CD4-positive, alpha-beta T cell treated with Interleukin-1 beta for 1 hour (primary cell): Measurements from ENCODE around the gene ST3GAL5.
"Not testable (repeated sequence)": the region's sequence is repeated elsewhere in the genome, so short reads cannot be mapped to it uniquely, and the experiment has no call there.

Experiments used
- DNase-seq, 2 donors: peaks; one replicate each; pipeline ENCODE4 v3.0.0-alpha.2; 2020 to 2022

Gene ST3GAL5

DNA sequence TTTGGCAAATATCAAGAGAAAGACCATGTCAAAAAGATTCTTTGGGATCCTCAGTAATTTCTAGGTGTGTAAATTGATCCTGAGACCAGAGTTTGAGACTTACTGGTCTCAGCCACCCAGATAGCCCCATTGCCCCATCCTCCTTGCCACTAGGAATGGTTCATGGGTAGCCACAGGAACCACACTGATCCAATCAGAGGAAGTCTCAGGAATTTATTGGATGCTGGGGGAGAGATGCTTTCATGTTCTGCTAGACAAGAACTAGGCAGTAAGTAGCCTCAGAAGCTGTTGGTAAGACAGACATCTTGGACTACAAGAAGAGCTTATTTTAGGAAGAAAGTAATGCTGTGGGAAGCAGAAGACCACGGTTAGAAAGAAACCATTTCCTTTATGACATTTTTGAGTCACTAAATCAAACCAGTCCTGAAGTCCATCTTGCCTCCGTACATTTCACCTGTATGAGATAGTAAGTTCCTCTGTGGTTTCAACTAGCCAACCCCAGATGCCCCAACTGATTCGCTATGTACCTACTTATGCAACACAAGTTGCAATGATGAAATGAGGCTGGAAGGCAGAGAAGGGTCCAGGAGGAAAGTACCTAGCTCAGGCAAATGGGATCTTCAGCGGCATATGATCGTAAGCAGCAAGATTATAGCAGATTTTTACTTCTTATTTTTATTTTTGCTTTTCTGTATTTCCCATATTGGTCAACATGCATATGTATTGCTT lies 3.6 kb upstream of the ST3GAL5 start:
- no peak for DNase-seq

DNA sequence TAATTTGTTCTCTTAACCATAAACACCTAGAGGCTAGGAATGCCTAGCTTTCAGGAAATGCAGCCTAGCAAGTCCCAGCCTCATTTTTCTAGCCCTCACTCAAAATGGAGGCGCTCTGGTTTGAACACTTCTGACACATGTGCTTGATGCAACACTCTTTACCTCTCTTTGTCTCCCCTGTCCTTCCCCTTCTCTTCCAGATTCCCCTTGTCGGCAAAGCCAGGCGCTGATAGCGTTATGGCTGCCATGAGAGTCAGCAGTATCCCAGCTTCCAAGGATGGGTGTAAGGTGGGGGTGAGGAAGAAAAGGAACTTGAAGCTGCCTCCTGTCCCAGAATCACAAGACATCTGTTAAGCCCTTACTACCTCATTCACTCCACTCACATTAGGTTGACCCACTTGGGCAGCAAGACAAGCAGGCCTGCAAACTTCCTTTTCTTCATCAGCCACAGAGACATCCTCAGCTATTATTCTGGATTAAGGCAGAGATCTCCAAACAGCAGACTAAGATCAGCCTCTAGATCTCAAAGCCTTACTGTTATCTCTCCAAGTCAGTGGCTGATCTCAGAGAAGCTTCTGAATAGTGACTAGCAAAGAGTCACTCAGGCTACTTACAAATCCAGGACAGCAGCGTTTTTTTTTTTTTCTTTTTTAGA lies 1.9 kb upstream of the ST3GAL5 start:
- no peak for DNase-seq

DNA sequence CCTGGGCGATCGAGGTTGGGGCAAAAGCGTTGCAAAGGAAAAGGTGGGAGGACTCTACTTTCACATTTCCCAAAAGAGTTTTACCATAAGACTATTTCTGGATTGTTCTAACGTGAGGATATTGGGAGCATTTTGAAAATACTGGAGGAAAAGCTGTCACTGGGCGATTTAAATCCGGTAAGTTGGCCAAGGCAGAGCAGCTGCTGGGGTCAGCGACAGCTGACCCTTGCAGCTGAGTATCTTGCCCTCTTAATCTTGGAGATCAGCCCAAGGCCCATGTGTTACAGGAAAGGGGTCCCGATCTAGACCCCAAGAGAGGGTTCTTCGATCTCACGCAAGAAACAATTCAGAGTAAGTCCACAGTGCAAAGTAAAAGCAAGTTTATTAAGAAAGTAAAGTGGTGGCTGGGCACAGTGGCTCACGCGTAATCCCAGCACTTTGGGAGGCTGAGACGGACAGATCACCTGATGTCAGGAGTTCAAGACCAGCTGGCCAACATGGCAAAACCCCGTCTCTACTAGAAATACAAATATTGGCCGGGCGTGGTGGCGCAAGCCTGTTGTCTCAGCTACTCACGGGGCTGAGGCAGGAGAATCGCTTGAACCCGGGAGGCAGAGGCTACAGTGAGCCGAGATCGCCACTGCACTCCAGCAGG lies 964 bp upstream of the ST3GAL5 start:
- DNase-seq: no peak

DNA sequence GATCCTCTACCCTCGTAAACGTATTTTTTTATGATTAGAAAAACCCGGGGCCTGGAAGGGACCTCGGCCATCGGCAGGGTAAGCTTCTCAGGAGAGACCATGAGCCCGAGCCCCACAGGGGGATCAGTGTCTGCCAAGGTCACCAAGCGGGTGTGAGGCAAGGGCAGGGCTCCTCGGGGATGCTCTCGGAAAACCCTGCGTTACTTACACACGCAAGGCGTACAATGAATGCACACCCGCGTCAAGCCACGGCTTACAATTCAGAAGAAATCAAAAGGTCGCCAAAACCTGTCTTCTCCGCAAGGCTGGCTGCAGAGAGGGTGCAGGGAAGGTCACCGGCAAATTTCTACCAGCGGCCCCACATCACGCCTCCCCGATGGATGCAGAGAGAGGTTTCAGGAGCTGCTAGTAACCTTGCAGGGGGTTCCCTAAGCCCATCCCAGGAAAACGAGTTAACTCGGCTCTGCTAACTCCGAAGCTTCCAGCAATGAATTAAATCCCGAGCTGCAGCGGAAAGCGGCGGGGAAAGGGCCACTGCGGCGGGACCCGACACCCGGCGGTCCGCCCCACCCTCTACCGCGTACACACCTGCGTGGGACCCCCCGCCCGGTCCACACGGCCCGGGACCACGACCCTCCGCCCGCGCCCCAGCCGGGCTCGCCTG lies 638 bp downstream of the ST3GAL5 start:
- DNase-seq: peak; percentile 15 to 26

DNA sequence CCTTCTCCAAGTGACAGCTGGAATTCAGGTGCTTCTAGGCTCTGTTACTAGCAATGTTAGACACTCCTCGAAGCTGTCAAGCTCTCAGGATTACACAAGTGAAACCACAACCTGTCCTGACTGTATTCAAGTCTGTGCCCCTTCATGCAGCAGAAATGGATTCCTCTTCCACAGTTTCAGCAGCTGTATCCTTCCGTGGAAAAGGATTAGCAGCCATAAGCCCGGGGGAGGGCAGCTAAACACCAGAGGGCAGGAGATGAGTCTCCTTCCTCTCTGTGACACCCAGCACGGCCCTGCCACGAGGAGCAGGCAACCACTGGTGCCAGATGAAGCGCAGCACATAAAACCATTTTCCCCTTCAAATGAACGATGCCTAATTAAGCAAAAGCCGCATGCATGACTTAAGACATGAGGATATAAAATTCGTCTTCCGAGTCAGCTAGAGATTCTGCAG lies 1.2 kb downstream of the ST3GAL5 start:
- DNase-seq: peak; percentile 53 to 62

DNA sequence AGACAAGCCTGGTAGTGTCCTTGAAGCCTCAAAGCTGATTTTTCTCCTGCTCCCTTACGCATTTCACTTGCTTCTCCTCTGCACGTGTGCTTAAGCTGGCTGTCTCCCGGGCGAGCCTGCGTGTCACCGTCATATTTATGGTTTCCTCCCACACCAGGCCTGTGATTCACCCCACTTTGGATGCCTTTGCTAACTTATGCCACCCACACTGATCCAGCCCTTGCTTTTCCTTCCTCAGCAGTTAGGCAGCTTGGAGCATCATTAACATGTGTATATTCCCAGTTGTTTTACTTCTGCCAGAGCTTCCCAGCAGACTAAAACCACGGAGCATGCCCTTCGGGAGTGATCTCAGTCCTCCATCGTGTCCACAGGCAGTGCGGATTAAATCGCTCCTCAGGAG lies 2.2 kb downstream of the ST3GAL5 start:
- peak; percentile 20 to 31 for DNase-seq

DNA sequence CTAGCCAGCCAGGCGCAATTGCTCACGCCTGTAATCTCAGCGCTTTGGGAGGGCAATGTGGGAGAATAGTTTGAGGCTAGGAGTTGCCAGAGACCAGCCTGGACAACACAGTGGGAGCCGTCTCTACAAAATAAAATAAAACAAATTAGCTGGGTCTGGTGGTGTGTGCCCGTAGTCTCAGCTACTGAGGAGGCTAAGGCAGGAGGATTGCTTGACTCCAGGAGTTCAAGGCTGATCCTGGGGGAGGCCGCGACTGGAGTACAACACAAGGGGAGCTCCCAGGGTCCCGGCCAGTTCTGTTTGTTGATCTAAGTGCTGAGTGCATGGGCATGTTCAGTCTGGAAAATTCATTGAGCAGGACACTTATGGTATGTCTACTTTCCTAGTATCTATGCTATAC lies 2.6 kb downstream of the ST3GAL5 start:
- no peak for DNase-seq

DNA sequence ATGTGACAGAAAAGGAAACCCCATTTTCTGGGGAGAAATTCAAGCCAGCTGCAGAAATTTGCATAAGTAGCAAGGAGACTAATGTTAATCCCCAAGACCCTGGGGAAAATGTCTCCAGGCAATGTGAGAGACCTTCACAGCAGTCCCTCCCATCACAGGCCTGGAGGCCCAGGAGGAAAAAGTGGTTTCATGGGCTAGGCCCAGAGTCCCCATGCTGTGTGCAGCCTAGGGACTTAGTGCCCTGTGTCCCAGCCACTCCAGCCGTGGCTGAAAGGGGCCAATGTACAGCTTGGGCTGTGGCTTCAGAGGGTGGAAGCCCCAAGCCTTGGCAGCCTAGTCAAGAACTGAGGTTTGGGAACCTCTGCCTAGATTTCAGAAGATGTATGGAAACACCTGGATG lies 7.0 kb downstream of the ST3GAL5 start:
- not testable (repeated sequence) for DNase-seq

DNA sequence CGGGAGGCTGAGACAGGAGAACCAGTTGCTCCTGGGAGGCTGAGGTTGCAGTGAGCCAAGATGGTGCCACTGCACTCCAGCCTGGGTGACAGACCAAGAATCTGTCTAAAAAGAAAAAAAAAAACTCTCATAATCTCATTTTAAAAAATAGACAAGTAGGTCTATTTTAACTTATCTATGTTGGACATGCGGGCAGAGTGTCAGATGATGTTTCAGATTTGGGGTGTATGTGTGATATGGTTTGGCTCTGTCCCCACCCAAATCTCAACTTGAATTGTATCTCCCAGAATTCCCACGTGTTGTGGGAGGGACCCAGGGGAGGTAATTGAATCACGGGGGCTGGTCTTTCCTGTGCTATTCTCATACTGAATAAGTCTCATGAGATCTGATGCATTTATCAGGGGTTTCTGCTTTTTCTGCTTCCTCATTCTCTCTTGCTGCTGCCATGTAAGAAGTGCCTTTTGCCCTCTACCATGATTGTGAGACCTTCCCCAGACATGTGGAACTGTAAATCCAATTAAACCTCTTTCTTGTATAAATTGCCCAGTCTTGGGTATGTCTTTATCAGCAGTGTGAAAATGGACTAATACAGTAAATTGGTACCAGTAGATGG lies 8.0 kb downstream of the ST3GAL5 start:
- not testable (repeated sequence) for DNase-seq

DNA sequence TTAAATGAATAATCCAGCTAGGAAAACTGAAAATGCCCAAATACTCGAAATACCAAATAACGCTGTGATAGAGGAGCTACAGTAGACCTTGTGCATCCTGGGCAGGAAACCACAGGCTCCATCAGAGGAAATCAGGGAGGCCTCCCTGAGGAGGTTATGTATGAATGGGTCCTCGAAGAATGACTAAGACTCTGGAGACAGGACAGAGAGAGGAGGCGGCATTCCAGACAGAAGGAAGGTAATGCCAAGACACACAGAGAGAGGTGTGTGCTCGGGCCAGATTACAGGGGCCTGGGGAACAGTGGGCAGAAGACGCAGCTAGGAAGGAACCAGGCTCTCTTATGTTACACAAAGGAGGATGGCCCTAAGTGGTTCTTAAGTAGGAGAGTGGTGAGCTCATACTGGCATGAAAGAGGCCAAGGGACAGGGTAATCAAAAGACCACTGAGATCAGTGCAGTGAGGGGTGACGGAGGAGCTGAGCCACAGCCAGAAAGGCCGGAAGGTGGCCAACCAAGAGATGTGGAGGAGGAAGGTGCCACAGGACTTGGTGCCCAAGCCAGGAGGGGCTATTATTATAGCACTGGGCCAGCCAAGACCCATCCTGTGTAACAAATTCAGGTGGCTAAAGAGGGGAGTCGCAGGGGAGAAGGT lies 9.9 kb downstream of the ST3GAL5 start:
- DNase-seq: no peak

DNA sequence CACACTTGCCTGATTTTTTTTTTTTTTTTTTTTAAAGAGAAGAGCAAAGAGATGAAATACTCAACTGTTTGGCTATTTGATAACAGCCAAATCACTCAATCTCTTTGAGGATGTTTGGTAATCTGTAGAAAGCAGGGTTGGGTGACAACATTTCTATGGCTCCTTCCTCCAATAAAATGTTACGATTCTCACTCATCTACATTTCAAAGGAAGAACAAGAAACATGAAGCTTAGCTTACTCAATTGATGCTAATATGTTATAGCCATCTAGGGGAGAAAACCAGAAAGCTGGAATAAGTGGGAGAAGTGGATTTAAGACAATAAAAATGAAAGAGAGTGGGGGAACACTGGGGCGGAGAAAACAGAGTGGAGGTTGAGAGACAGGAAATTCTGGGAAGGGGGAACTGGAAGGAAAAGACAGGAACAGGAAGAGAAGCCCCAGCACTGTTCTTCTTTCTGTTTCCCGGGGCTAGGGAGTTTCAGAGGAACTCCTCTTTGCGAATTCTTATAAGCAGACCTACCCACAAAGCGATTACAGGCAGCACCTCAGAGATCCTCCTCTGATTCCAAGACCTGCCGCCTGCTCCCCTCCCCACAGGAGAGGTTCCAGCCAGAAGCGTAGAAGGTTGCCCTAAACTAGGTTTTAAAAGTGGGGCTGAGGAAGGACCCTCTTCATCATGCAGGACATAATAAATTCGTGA lies 13.3 kb downstream of the ST3GAL5 start:
- no peak for DNase-seq

DNA sequence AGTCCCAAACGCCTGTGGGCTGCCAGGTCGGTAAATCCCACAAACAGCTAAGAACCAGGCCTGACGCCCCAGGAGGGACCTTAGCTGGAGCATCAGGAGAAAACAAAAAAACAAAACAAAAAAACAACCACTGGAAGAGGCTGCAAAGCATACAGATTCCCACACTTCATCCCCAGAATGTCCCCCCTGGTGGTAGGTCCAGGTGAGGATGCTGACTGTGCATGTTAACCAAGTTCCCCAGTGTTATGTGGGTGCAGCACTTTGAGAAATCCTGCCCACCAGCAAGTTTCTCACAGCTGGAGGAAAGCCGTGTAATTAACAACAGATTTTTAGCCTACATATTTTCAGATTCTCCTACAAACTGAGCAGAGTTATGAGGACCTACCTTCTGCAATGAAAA lies 15.1 kb downstream of the ST3GAL5 start:
- no peak for DNase-seq

DNA sequence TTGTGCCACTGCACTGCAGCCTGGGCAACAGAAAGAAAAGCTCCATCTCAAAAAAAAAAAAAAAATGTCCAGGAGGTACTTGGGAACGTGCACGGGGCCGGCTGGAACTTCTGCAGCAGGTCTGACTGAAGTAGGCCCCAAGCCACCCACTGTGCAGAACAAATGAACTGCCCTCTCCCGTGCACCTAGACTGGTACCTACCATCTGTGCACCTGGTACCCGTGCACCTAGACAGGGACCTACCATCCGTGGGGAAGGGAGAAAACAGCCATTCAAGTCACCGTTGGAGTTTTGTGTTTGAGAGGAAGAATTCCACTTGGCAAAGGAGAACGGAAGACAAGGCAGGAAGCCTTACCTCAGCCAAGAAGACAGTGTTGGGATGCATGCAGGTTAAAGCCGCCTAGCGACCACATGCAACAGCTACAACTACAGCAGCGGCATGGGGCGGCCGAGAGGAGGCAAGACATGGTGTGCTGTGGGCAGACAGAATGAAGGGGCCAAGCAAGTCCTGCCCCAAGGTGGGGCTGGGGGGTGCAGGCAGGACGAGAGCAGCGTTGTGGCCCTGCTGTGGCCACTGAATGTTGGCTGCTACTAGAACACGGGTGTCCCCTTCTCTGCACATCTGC lies 16.1 kb downstream of the ST3GAL5 start:
- DNase-seq: no peak

DNA sequence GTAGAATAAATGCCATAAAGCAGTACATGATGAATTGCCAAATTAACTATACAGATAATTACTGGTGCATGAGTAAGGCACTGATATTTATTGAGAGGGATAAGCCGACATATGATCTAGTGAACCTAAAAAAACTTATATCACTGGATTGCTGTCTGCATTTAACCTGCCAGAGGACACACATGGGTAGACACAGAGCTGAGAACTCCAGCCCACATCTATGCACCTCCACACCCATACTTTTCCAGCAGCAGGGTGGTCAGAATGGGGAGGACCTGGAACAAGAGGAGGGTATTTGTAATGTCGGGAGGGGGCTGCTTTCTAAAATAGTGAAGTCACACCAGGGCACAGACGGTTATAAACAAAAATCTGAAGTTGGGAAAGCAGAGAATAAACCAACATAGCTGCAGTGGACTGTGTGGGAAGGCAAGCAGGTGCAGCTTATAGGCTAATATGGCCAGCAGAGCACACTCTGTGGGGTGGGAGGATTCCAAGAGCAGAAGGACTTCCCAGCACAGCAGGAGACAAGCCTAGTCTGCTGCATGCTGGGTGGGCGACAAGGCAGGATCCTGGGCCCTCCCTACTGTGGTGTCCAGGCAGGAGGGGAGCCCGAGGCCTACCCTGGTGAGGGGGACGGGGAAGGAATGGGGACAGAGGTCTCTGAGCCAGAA lies 17.2 kb downstream of the ST3GAL5 start:
- no peak for DNase-seq

DNA sequence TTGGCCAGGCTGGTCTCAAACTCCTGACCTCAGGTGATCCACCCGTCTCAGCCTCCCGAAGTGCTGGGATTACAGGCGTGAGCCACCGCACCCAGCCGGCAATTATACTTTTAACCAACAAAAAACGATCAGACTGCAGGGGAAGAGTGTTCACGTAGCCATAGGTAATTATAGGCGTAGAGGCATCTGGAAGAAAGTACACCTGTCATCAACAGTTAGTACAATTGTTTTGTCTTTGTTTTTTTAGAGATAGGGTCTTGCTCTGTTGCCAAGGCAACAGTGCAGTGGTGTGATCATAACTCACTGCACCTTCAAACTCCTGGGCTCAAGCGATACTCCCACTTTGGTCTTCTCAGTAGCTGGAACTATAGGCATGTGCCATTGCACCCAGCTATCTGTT lies 20.0 kb downstream of the ST3GAL5 start:
- DNase-seq: no peak

DNA sequence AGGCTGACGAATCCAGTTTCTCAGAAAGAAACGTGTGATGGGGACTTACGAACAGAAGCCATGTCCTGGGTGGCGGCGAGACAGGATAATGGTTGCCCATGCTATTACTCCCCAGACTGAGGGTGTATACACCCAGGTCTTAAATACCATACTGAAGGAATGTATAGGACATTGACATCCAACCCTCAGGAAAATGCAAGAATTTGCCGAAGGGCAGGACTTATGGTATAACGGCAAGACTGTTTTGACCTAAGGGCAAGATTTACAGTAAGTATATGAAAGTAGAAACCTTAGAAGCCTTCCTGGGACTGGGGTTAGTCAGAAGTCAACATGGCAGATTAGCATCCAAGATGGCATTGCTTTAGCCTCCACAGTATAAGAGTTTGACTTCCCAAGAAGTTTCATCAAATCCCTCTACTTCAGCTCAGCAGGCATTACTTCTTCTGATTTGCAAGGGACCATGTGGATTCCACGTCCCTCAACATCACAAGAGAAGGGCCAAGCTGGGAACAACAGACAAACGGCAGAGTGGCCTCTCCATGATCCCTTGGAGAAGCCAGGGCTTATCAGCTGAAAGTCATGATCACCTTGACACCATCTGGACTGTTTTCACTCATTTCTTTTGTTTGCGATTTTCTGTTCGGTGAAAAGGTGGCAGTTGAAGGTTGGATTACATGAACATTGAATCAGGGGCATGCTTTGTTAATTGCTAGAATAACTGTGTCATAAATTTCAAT lies 21.1 kb downstream of the ST3GAL5 start:
- DNase-seq: no peak

DNA sequence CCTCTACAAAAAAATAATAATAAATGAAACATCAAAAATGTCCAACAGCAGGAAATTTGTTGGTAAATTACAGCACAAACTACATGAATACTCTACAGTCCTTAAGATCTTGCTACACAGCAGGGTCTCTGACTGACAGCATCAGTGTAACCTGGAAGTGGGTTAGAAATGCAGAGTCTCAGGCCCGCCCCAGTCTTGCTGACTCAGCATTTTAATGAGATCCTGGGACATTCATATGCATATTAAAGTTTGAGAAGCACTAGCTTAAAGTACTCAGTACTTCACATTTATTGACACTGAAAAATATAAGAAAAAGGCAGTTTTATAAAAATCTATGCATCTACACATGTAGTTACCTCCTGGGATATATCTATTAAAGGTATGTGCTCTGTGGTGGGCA lies 21.7 kb downstream of the ST3GAL5 start:
- no peak for DNase-seq

DNA sequence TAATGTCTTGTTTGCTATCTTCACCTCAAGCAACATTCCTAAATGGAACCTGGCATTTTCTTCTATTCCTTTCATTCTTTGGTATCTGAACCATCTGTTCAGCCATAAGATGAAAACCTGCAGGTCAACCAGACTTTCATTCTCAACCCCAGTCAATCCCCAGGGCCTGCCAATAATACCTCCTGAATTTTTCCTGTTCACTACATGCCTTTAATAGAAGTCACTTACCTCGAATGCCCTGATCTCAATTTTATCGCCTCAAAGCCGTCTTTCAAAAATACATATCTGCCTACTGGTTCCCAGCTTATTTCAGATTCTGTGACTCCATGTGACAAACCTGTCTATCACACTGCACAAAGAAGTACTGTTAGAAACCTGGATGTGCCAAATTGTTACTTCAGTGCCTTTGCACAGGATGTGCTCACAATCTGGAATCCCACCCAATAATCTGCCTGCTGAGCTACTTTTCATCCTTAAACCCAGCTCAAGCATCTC lies 22.6 kb downstream of the ST3GAL5 start:
- no peak for DNase-seq

DNA sequence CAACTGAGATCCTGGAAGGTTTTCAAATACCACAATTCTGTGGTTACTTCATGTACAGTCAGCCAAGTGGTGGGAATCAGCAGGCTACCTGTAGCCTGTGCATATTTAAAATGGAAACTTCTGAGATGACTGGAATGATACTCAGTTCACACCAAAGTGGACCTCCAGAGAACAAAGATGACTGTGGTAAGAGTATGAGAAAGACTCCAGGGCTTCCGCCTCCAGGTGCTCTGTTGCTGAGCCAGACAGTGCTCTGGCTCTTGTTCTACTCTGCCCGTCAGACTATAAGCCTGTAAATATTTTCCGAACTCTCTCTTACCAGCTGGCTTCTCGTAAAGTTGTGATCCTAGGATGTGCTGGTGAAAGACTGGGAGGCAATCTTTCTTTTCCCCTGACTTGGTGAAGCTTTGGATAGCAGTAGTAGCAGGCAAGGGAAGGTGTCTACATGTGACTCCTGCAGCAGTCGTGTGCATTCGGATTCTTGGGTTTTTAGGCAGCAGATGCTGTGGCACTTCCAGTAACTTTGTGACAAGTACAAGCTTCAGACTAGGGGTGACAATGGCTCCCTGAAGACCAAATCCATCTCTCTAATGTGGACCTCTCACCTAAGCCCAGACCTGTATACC lies 23.1 kb downstream of the ST3GAL5 start:
- no peak for DNase-seq
